H9 (cell line): Measurements from ENCODE around the gene PLB1. TPM values are rescaled to one million over a fixed set of nuclear protein-coding genes. Genes with fewer than 3 reads are reported as not detected.

Source experiments
- DNase-seq: peaks from one replicate; pipeline ENCODE4 v3.0.0-alpha.2; 2017
- H2AFZ ChIP-seq: one replicate; pipeline ENCODE4 v1.6.1; 2013; ENCODE audit warnings: mild to moderate bottlenecking, low read length, control low read depth, moderate library complexity
- H2AK5ac ChIP-seq: 2 replicates; pipeline ENCODE4 v1.6.1; 2013; ENCODE audit warnings: low read length, control low read depth, mixed read lengths; ENCODE audit not compliant: insufficient read length
- H2BK120ac ChIP-seq: one replicate; pipeline ENCODE4 v1.6.1; 2013; ENCODE audit warnings: low read depth, mild to moderate bottlenecking, low read length, control low read depth, inconsistent platforms; ENCODE audit not compliant: poor library complexity, severe bottlenecking
- H2BK12ac ChIP-seq: 2 replicates; pipeline ENCODE4 v1.6.1; 2013; ENCODE audit warnings: low read length, control low read depth, mixed read lengths, low read depth; ENCODE audit not compliant: insufficient read length
- H2BK15ac ChIP-seq: 2 replicates; pipeline ENCODE4 v1.6.1; 2013; ENCODE audit warnings: low read depth, low read length, control low read depth
- H2BK20ac ChIP-seq: one replicate; pipeline ENCODE4 v1.6.1; 2013; ENCODE audit warnings: low read depth, mild to moderate bottlenecking, low read length, control low read depth, inconsistent platforms; ENCODE audit not compliant: poor library complexity, severe bottlenecking
- H2BK5ac ChIP-seq: 2 replicates; pipeline ENCODE4 v1.6.1; 2013; ENCODE audit warnings: low read length, control low read depth, mixed read lengths; ENCODE audit not compliant: insufficient read length
- H3K14ac ChIP-seq: 2 replicates; pipeline ENCODE4 v1.6.1; 2013; ENCODE audit warnings: low read length, control low read depth; ENCODE audit not compliant: insufficient read depth
- H3K18ac ChIP-seq: 2 replicates; pipeline ENCODE4 v1.6.1; 2013; ENCODE audit warnings: low read depth, mild to moderate bottlenecking, mixed read lengths, low read length, control low read depth; ENCODE audit not compliant: insufficient read length
- H3K23ac ChIP-seq: 2 replicates; pipeline ENCODE4 v1.6.1; 2013; ENCODE audit warnings: low read length, control low read depth, mixed read lengths, low read depth; ENCODE audit not compliant: insufficient read length
- H3K23me2 ChIP-seq: 2 replicates; pipeline ENCODE4 v1.6.1; 2013; ENCODE audit warnings: low read depth, mild to moderate bottlenecking, mixed read lengths, low read length, control low read depth; ENCODE audit not compliant: insufficient read length, poor library complexity, severe bottlenecking
- H3K27ac ChIP-seq: 2 replicates; pipeline ENCODE4 v1.5.1; 2013; ENCODE audit warnings: low read length, control low read depth, mixed read lengths, low read depth; ENCODE audit not compliant: insufficient read length
- H3K27me3 ChIP-seq: 2 replicates; pipeline ENCODE4 v1.6.1; 2013; ENCODE audit warnings: low read length, control low read depth, inconsistent platforms; ENCODE audit not compliant: insufficient read depth
- H3K4ac ChIP-seq: 2 replicates; pipeline ENCODE4 v1.6.1; 2013; ENCODE audit warnings: low read depth, mild to moderate bottlenecking, control low read depth, inconsistent platforms, low read length, moderate library complexity
- H3K4me1 ChIP-seq: 2 replicates; pipeline ENCODE4 v1.6.1; 2013; ENCODE audit warnings: low read length, control low read depth, inconsistent platforms; ENCODE audit not compliant: insufficient read depth
- H3K4me2 ChIP-seq: 2 replicates; pipeline ENCODE4 v1.6.1; 2013; ENCODE audit warnings: low read length, control low read depth, mixed read lengths; ENCODE audit not compliant: insufficient read length, insufficient read depth
- H3K56ac ChIP-seq: 2 replicates; pipeline ENCODE4 v1.6.1; 2013; ENCODE audit warnings: low read depth, mild to moderate bottlenecking, mixed read lengths, low read length, control low read depth; ENCODE audit not compliant: insufficient read length
- H3K79me1 ChIP-seq: 2 replicates; pipeline ENCODE4 v1.6.1; 2013; ENCODE audit warnings: low read depth, mild to moderate bottlenecking, moderate library complexity, low read length, control low read depth, inconsistent platforms; ENCODE audit not compliant: insufficient read depth, poor library complexity, severe bottlenecking
- H3K79me2 ChIP-seq: 2 replicates; pipeline ENCODE4 v1.6.1; 2013; ENCODE audit warnings: low read length, control low read depth, inconsistent platforms; ENCODE audit not compliant: insufficient read depth
- H3K9ac ChIP-seq: 2 replicates; pipeline ENCODE4 v1.6.1; 2013; ENCODE audit warnings: low read length, control low read depth, mixed read lengths; ENCODE audit not compliant: insufficient read length; ENCODE audit errors: extremely low read depth
- H3K9me3 ChIP-seq: one replicate; pipeline ENCODE4 v1.6.1; 2013; ENCODE audit warnings: low read depth, low read length, inconsistent platforms; ENCODE audit not compliant: control insufficient read depth
- H3T11ph ChIP-seq: one replicate; pipeline ENCODE4 v1.6.1; 2013; ENCODE audit warnings: mild to moderate bottlenecking, low read length, control low read depth, inconsistent platforms
- H4K20me1 ChIP-seq: one replicate; pipeline ENCODE4 v1.6.1; 2013; ENCODE audit not compliant: control insufficient read depth, insufficient read length, insufficient read depth
- H4K5ac ChIP-seq: 2 replicates; pipeline ENCODE4 v1.6.1; 2013; ENCODE audit warnings: low read depth, mild to moderate bottlenecking, mixed read lengths, low read length, control low read depth; ENCODE audit not compliant: insufficient read length
- H4K8ac ChIP-seq: replicated peaks from 2 replicates; pipeline ENCODE4 v1.6.1; 2013; ENCODE audit warnings: low read length, control low read depth, mixed read lengths, low read depth; ENCODE audit not compliant: insufficient read length
- H4K91ac ChIP-seq: 2 replicates; pipeline ENCODE4 v1.6.1; 2013; ENCODE audit warnings: low read depth, mild to moderate bottlenecking, moderate library complexity, mixed read lengths, low read length, control low read depth; ENCODE audit not compliant: insufficient read length
- H3K27ac Mint-ChIP-seq, 3 experiments: 2 replicates in 2 of 3; 3 replicates in 1 of 3; pipeline ENCODE4 v1.8.0; 2020 to 2021; ENCODE audit warnings: mixed read lengths in 3 of 3, mild to moderate bottlenecking in 1 of 3, moderate library complexity in 1 of 3
- H3K27me3 Mint-ChIP-seq: 2 replicates; pipeline ENCODE4 v1.8.0; 2021; ENCODE audit warnings: low read depth, mild to moderate bottlenecking, moderate library complexity, mixed read lengths
- H3K36me3 Mint-ChIP-seq, 3 experiments: 2 replicates in 2 of 3; 3 replicates in 1 of 3; pipeline ENCODE4 v1.8.0; 2020 to 2021; ENCODE audit warnings: low read depth in 3 of 3, mixed read lengths in 3 of 3; ENCODE audit not compliant: insufficient read depth in 1 of 3
- H3K4me1 Mint-ChIP-seq, 2 experiments: 2 replicates each; pipeline ENCODE4 v1.8.0; 2020; ENCODE audit warnings: mixed read lengths in 2 of 2
- H3K4me3 Mint-ChIP-seq, 2 experiments: 2 replicates in 1 of 2; 3 replicates in 1 of 2; pipeline ENCODE4 v1.8.0; 2020 to 2021; ENCODE audit warnings: mild to moderate bottlenecking in 2 of 2, mixed read lengths in 2 of 2, moderate library complexity in 1 of 2
- H3K9me3 Mint-ChIP-seq, 2 experiments: 2 replicates in 1 of 2; 3 replicates in 1 of 2; pipeline ENCODE4 v1.8.0; 2020; ENCODE audit warnings: mild to moderate bottlenecking in 2 of 2, mixed read lengths in 2 of 2, moderate library complexity in 1 of 2
- CTCF ChIP-seq: fragments of 200-600 bp; sonication (generic); conservative IDR thresholded peaks from 3 replicates; pipeline ENCODE4 v1.8.0; 2021; ENCODE audit warnings: antibody characterized with exemption, mild to moderate bottlenecking
- WGBS: extraction: QIAGEN DNeasy Blood & Tissue Kit; methylation state at CpG from one replicate; pipeline ENCODE4 v1.1.7; 2013; ENCODE audit warnings: missing lambda C conversion rate, low lambda C conversion rate, mixed read lengths; ENCODE audit not compliant: insufficient read length; ENCODE audit errors: extremely low coverage; 5-methylcytosine and 5-hydroxymethylcytosine counted together
- total RNA-seq: library from RNA; stranded (reverse); gene quantifications from 2 replicates; pipeline ENCODE4 v1.2.1, GENCODE V29; 2021

Gene PLB1
- total RNA-seq, 1 experiment from 2014 or later: not detected

GRCh38 chr2:28558158-28558820 is 62.4 kb downstream of the PLB1 start:
- TF ChIP-seq CTCF: no peak
- Histone ChIP-seq H3K14ac (no peak overlapping the region), H4K91ac (no peak overlapping the region), H3K79me1 (no peaks in the 10 kb centered on the region), H3K18ac (no peak overlapping the region), H4K5ac (no peak overlapping the region), H3K4me1 (no peaks in the 10 kb centered on the region), H3K23ac (no peak overlapping the region), H4K8ac (no peak overlapping the region), H2AK5ac (no peak overlapping the region), H3K23me2 (no peaks in the 10 kb centered on the region), H3K56ac (no peak overlapping the region), H3K79me2 (no peaks in the 10 kb centered on the region), H3K4ac (no peak overlapping the region), H2BK20ac (no peak overlapping the region), H2BK15ac (no peak overlapping the region), H4K20me1 (no peaks in the 10 kb centered on the region), H3K27me3 (no peaks in the 10 kb centered on the region), H3T11ph (no peak overlapping the region), H3K27ac (no peak overlapping the region), H2BK120ac (no peak overlapping the region), H3K9ac (no peak overlapping the region), H3K4me2 (no peak overlapping the region), H2BK12ac (no peak overlapping the region), H2AFZ (no peak overlapping the region), H2BK5ac (no peak overlapping the region), H3K9me3 (no peaks in the 10 kb centered on the region)
- WGBS: no CpG with 5 or more reads among the region's 5 CpGs
- Mint-ChIP-seq H3K4me1 (no peaks in the 10 kb centered on the region; a peak in 1 of 4 replicates), H3K4me3 (no peak overlapping the region), H3K36me3 (no peaks in the 10 kb centered on the region), H3K9me3 (no peaks in the 10 kb centered on the region; a peak in 1 of 5 replicates), H3K27ac (no peak overlapping the region), H3K27me3 (peaks cover 1% of the 10 kb centered on the region; the same call in 1 of the 2 replicates)
- DNase-seq: no peak
